ENCODE measurements around the gene ALKBH3. TPM values are rescaled to one million over a fixed set of nuclear protein-coding genes. Genes with fewer than 3 reads are reported as not detected.

ALKBH3 gene
- total and polyA plus RNA-seq, 2 of the 13 experiments (the other 11 are each of a cell fraction or from before 2014, with no cell fraction given) = 17.8 to 36.1 TPM

DNA sequence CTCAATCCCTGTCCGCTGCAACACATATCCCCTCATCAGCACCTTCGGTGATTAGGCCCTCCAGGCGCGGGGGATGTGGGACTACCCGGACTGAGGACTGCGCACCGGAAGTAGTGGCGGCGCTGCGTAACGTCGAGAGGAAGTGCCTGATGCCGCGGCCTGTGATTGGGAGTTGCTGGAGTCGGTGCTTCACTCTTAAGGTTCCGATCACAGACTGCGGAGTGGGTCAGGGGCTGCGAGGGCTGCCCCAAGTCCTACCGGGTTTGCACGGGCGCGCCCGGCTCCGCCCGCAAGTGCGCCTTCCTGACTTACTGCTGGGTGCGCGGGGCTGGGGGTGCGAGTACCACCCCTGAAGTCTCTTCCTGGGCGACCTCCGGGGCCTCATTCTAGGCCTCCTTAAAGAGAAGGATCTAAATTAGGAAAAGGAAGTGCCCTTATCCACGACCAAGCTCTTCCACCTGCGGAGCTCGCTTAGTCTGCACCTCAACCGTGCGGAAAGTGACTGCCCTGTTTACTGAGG, at the start of gene ALKBH3 (continued):
- TF ChIP-seq, protein P1, sequence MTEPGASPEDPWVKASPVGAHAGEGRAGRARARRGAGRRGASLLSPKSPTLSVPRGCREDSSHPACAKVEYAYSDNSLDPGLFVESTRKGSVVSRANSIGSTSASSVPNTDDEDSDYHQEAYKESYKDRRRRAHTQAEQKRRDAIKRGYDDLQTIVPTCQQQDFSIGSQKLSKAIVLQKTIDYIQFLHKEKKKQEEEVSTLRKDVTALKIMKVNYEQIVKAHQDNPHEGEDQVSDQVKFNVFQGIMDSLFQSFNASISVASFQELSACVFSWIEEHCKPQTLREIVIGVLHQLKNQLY (CRISPR knock-in tag; IDR thresholded peaks at IDR 0.05) = no peak
- TF ChIP-seq, protein P2, sequence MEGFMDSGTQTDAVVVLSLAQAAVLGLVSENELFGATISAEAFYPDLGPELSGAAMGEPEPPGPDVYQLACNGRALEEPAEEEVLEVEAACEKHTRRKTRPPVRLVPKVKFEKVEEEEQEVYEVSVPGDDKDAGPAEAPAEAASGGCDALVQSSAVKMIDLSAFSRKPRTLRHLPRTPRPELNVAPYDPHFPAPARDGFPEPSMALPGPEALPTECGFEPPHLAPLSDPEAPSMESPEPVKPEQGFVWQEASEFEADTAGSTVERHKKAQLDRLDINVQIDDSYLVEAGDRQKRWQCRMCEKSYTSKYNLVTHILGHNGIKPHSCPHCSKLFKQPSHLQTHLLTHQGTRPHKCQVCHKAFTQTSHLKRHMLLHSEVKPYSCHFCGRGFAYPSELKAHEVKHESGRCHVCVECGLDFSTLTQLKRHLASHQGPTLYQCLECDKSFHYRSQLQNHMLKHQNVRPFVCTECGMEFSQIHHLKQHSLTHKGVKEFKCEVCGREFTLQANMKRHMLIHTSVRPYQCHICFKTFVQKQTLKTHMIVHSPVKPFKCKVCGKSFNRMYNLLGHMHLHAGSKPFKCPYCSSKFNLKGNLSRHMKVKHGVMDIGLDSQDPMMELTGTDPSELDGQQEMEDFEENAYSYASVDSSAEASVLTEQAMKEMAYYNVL (CRISPR knock-in tag; IDR thresholded peaks at IDR 0.05; ENCODE audit: borderline replicate concordance) = peak; percentile 64; the same call in 1 of the 2 replicates
- no peak for TF ChIP-seq NR2F2 (IDR thresholded peaks at IDR 0.05; ENCODE audit: borderline replicate concordance, low read depth)
- peak; percentile 50; the same call in 1 of the 2 replicates for TF ChIP-seq ZNF143 (CRISPR knock-in tag; IDR thresholded peaks at IDR 0.05)
- TF ChIP-seq, protein P3, sequence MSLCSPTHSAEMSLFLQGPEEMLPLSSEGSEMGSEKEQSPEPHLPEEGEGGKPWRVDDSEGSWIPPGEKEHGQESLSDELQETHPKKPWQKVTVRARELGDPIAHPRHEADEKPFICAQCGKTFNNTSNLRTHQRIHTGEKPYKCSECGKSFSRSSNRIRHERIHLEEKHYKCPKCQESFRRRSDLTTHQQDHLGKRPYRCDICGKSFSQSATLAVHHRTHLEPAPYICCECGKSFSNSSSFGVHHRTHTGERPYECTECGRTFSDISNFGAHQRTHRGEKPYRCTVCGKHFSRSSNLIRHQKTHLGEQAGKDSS (CRISPR knock-in tag; IDR thresholded peaks at IDR 0.05; ENCODE audit: borderline replicate concordance, low read depth) = 0 out of 2 replicates have a peak, but pooled peaks have one; percentile 45
- TF ChIP-seq, protein P4, sequence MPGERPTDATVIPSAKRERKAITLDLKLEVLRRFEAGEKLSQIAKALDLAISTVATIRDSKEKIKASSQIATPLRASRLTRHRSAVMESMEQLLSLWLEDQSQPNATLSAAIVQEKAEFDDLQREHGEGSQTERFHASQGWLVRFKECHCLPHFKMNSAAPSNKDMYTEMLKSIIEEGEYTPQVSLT (CRISPR knock-in tag; IDR thresholded peaks at IDR 0.05; ENCODE audit: borderline replicate concordance, low read depth) = no peak
- TF ChIP-seq, protein P5, sequence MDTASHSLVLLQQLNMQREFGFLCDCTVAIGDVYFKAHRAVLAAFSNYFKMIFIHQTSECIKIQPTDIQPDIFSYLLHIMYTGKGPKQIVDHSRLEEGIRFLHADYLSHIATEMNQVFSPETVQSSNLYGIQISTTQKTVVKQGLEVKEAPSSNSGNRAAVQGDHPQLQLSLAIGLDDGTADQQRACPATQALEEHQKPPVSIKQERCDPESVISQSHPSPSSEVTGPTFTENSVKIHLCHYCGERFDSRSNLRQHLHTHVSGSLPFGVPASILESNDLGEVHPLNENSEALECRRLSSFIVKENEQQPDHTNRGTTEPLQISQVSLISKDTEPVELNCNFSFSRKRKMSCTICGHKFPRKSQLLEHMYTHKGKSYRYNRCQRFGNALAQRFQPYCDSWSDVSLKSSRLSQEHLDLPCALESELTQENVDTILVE (CRISPR knock-in tag; IDR thresholded peaks at IDR 0.05) = peak; percentile 52; the same call in 1 of the 2 replicates
- TF ChIP-seq RBM22 (optimal IDR thresholded peaks at IDR 0.05; ENCODE audit: low read length) = peak; percentile 66
- TF ChIP-seq SKI (IDR thresholded peaks at IDR 0.05; ENCODE audit: partially characterized antibody) = peak; percentile 55
- no peak for TF ChIP-seq HDAC6 (IDR thresholded peaks at IDR 0.05; ENCODE audit: low read depth, low read length)
- TF ChIP-seq MYC (CRISPR knock-in tag; IDR thresholded peaks at IDR 0.05; ENCODE audit: borderline replicate concordance) = peak; percentile 76
- TF ChIP-seq PHF20 (CRISPR knock-in tag; IDR thresholded peaks at IDR 0.05) = peak; percentile 100
- peak; percentile 66; the same call in 1 of the 2 replicates for TF ChIP-seq ZNF44 (CRISPR knock-in tag; IDR thresholded peaks at IDR 0.05)
- no peak for TF ChIP-seq ATM (IDR thresholded peaks at IDR 0.05; ENCODE audit: borderline replicate concordance)
- peak; percentile 78 for TF ChIP-seq ZSCAN9 (CRISPR knock-in tag; IDR thresholded peaks at IDR 0.05; ENCODE audit: borderline replicate concordance)
- TF ChIP-seq ONECUT2 (CRISPR knock-in tag; IDR thresholded peaks at IDR 0.05) = no peak
- no peak for TF ChIP-seq TRIM24 (CRISPR knock-in tag; IDR thresholded peaks at IDR 0.05)
- no peak for TF ChIP-seq NFE2L1 (CRISPR knock-in tag; IDR thresholded peaks at IDR 0.05; ENCODE audit: borderline replicate concordance)
- peak; percentile 43; the same call in 1 of the 2 replicates for TF ChIP-seq RARA (CRISPR knock-in tag; IDR thresholded peaks at IDR 0.05)
- TF ChIP-seq CBX5 (CRISPR knock-in tag; IDR thresholded peaks at IDR 0.05; ENCODE audit: borderline replicate concordance) = peak; percentile 100
- peak; percentile 26 for TF ChIP-seq FOXO1 (CRISPR knock-in tag; IDR thresholded peaks at IDR 0.05)
- TF ChIP-seq, protein P6, sequence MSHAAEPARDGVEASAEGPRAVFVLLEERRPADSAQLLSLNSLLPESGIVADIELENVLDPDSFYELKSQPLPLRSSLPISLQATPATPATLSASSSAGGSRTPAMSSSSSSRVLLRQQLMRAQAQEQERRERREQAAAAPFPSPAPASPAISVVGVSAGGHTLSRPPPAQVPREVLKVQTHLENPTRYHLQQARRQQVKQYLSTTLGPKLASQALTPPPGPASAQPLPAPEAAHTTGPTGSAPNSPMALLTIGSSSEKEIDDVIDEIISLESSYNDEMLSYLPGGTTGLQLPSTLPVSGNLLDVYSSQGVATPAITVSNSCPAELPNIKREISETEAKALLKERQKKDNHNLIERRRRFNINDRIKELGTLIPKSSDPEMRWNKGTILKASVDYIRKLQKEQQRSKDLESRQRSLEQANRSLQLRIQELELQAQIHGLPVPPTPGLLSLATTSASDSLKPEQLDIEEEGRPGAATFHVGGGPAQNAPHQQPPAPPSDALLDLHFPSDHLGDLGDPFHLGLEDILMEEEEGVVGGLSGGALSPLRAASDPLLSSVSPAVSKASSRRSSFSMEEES (CRISPR knock-in tag; IDR thresholded peaks at IDR 0.05) = no peak
